CD4-positive, alpha-beta T cell treated with Interleukin-17A for 4 hours (primary cell): ENCODE data around the gene WNT7A.
A peak's percentile ranks its signal among the peaks of the same experiment; 100 is the strongest.
"Not testable (repeated sequence)": the region's sequence is repeated elsewhere in the genome, so short reads cannot be mapped to it uniquely, and the experiment has no call there.

Experiments used
- DNase-seq: peaks from one replicate; pipeline ENCODE4 v3.0.0-alpha.2; 2020; ENCODE audit warnings: mixed read lengths

WNT7A gene

DNA sequence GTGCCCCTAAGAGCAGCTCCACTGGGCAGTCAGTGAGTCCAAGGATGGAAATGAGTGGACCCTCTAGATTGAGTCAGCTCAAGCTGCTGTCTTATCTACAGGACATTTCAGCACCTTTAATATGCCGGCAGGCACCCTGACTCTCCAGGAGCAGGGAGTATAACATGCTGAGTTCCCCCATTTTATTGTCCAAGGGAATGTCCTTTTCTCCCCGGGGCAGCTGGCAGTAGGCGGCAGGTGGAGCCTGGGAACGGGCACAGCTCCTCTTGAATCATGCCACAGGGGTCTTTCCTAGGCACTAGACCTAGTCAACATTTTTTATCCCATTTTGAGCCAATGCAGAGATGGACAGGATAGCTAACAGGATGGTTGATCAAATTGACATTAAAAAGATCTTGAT is 14.8 kb downstream of the WNT7A start:
- DNase-seq = no peak

DNA sequence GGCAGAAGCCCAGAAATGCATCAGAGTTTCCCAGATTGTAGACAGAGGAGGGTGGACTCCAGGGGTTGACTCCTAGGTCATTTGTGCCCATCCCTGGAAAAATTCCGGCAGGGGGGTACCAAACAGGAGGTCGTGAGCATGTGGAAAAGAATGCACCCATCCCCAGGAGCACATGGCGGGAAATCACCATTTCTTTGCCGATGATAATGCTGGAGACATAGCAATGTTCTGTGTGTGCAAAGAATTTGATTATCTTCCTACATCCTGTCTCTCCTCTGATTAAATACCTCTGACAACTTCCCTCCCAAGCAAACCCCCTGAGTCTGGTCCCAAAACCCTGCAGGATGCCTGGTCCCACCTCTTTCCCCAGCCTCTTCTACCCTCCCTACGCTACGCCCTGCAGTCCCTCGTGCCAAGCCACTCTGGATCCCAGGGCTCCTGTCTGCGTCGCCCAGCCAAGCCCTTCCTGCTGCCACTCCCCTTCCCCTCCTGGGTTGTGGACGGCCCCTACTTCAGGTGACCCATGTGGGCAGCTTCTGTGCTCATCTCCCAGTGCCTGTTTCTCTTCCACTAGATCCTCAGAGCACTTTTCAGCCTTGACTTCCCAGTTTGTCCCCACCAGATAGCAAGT is 15.8 kb downstream of the WNT7A start:
- no peak for DNase-seq

DNA sequence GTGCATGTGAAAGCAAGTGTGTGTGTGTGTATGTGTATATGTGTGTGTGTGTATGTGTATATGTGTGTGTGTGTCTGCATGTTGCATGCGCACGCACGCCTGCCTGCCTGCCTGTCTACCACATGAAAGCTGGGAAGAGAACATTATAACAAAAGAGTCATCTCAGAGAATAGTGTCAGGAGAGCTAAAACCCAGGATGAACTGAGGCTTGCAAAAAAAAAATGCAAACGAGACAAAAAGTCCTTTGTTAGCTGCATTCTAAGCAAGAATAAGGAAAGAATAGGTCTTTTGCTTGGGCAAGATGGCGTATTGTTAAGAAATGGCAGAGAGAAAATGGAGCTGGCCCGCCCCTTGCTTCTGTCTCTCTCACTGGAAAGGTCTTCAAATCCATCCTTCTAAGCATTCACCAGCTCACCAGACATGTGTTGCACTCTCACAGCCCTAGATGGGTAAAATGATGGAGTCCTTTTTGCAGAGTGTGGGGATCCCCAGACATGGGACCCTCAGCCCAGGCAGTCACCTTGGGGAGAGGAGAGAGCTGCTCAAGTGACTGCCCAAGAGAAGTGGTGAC is 16.4 kb downstream of the WNT7A start:
- DNase-seq = no peak

DNA sequence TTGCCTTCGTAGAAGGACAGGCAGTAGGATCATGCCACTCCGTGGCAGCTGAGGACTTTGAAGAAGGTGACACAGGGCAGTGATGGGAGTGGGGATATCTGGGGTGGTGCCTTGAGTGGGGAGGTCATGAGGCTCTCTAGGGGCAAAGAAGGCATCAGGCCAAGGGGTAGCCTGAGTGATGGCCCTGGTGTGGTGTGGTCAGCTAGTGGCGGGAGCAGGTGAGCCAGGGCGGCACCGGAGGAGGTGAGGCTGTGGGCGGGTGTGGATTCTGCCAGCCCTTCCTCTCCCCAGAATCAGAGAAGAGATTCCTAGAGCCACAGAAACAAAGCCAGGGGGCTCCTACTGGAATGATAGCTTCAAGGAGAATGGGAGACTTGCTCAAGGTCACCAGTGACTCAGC is 18.4 kb downstream of the WNT7A start:
- DNase-seq = no peak

DNA sequence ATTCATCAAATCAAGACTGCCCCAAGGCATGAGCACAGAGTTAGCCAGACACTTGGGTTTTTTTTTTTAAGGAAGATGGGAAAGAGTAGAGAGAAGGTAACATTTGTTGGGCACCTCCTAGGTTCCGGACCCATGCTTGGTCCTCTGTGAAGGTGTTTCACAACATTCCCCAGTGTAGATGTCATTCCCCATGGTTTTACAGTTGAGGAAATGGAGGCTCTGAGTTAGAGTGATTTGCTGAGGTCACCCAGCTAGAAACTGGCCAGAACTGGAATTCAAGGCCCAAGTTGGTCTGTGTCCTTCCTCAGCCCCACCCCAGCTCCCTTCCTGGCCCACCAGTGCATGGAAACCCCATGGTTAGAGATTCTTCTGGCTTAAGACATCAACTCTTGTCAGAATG is 19.9 kb downstream of the WNT7A start:
- DNase-seq = no peak

DNA sequence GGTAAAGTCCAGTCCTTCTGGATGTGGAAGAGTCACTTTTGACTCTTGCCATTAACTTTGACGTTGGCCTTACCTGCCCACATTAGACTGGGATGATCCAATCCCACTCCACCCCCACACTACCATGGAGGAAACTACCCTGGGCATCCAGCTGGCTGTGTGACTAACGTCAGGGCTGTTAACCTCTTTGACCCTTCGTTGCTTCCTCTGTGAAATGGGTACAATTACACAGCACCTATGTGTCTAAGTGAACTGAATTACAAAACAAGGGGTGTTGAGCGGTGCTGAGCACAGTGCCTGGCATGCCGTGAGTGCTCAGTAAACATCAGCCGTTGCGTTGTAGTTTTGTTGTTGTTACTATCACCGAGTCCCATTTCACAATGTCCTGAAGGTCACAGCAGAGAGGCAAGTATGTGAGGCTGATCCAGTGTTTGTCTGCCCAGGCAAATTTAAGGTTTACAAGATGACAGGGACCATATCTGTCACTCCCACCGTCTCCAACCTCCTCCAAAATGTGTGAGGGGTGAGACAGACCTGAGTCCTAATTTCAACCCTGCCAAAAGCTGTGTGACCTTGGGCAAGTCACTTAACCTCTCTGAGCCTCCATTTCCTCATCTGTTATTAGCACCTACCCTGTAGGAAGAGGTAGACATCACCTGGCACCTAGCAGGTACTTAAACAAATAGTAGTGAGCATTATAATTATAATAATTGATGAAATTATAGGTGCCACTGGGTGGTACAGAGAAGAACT is 20.9 kb downstream of the WNT7A start:
- no peak for DNase-seq

DNA sequence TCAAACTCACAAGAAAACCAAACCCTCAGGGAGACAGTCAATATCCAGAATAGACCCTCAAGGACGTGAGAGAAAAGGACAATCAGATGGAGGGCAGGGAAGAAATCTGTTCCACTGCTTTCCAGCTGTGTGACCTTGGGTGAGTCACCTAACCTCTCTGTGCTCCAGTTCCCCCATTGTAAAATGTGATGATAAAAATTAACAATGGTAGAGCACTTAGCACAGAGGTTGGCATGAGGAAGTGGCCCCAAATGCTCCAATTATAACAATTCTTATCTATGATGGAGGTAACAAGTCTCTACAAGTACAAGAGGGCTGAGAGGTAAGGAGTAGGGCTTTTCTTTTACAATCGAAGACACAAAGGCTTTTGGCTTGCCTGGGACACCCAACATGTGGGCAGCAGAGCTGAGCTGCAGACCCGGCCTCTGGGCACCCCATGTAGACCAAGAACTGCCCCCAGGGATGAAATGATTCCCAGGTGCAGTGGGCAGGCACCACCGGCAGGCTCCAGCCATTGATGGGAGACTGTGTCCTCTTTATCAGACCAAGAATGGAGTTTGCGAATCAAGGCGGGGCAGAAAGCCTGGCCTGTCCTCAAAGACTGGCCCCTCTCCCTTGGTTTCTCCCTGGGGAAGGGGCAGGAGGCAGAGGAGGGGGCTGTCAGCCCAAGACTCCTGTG is 22.0 kb downstream of the WNT7A start:
- DNase-seq = no peak

DNA sequence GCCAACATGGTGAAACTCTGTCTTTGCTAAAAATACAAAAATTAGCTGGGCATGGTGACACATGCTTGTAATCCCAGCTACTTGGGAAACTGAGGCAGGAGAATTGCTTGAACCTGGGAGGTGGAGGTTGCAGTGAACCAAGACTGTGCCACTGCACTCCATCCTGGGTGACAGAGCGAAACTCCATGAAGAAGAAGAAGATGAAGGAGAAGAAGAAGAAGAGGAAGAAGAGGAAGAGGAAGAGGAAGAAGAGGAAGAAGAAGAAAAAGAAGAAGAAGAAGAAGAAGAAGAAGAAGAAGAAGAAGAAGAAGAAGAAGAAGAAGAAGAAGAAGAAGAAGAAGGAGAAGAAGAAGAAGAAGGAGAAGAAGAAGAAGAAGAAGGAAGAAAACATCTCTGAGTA is 23.2 kb downstream of the WNT7A start:
- DNase-seq = not testable (repeated sequence)

DNA sequence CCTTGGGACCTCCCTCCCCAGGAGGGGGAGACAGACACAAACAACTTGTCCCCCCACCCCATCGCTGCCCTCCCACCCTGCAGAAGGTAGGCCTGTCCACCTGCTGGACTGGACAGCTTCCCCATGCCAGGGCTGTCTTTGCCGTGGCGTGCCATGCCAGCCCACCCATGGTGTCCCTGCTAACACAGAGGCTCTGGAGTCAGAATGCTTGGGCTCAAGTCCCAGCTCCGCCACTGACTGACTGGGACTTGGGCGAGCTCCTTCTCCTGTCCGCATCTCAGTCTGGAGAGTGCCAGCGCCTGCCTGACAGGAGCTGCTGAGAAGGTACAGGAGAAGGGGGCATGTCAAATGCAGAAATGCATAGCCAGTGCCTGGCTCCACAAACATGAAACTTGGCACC is 23.9 kb downstream of the WNT7A start:
- no peak for DNase-seq

DNA sequence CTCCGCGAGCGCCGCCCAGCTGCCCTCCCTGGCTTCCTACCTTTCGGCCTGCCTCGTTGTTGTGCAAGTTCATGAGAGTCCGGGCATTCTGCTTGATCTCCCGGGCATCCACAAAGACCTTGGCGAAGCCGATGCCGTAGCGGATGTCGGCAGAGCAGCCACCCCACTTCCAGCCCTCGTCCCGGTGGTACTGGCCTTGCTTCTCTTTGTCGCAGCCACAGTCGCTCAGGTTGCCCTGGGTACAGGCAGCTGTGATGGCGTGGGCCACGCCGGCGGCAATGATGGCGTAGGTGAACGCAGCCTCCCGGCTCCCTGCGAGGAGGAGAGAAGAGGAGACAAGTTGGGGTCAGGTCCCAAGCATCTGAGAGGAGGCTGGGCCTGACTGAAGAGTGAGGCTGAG is 25.4 kb downstream of the WNT7A start:
- DNase-seq = no peak

DNA sequence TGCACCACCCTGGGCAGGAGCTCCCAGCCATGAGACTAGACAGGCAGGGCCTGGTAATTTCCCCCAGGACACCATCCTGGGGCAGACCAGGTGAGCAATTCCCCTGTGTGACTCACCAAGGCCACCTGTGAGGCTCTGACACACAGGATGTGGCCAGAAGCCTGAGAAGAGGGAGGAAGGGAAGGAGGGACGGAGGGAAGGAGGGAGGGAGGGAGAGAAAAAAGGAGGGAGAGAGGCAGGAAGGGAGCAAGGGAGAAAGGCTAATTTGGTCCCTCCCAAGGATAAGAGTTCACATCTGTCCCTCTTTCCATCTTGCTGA is 25.9 kb downstream of the WNT7A start:
- peak; percentile 42 for DNase-seq

DNA sequence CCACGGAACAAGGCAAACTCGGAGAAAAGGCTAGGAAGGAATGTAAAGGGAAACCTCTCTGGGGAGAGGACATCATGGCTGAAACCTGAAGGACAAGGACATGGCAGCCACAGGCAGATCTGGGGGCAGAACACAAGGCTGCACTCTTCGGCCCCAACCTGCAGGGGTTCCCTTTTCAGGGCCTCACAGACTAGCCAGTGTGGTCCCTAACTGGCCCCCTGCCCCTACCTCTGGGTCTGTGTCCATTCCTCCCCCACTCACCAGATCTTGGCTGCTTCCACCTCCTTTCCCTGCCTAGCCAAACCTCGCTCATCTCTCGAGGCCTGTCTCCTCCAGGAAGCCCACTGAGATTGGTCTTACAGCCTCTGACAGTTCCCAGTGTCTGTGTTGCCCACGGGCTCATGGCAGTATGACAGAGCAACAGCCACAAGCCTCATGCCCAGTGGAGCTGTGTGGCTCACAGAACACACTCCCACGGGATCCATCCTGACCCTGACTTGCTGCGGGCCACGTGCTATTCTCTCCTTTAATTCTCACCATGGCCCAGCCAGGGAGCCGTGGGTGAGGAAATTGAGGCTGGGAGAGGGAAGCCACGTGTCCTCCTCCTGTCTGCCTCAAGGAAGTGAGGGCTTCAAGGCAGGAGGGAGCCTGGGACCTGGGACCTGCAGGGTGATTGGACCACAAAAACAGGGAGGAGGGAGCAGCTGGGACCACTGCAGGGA is 26.5 kb downstream of the WNT7A start:
- no peak for DNase-seq

DNA sequence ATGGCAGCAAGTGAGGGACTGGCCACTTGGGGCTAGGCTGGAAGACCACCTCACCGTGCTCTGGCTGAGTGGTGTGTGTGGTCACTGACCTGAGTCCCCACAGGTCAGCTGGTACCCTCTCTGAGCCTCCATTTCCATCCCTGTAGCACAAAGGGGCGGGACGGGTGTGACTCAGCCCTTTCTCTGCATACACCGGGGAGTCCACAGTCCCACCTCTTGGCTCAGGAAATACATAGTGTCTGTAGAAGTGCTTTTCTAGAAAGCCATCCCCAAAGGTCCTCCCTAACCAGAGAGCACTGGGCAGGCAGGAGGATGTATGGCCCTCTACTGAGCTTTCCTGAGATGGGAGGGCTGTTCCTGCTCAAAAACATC is 27.2 kb downstream of the WNT7A start:
- DNase-seq = no peak

DNA sequence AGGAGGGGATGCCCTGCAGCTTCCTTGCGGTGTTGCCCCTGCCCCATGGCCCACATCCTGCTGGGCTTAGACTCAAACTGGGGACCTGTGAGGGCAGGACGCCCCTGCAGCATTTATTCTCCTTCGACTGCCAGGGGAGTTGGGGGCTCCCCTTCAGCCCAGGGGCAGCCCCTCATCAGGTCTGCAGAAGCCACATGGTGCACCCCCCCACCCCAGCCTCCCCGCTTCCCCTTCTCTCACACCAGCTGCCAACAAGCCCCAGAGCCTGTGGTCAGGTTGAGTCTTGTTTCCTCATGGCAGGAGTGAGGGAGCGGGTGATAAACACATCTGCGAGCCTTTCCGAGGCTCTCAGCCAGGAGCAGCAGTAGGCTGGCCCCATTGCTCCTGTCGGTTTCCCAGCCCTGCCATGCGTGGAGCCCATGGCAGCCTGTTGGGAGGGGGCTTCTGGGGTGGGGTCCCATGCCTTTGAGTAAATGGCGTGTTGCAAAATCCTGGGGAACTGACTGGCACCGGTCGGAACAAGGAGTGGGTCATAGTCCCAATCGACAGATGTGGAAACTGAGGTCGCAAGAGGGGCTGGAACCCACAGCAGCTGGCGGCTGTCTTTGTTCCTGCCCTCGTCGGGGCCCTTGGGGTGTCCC is 27.8 kb downstream of the WNT7A start:
- DNase-seq = no peak

DNA sequence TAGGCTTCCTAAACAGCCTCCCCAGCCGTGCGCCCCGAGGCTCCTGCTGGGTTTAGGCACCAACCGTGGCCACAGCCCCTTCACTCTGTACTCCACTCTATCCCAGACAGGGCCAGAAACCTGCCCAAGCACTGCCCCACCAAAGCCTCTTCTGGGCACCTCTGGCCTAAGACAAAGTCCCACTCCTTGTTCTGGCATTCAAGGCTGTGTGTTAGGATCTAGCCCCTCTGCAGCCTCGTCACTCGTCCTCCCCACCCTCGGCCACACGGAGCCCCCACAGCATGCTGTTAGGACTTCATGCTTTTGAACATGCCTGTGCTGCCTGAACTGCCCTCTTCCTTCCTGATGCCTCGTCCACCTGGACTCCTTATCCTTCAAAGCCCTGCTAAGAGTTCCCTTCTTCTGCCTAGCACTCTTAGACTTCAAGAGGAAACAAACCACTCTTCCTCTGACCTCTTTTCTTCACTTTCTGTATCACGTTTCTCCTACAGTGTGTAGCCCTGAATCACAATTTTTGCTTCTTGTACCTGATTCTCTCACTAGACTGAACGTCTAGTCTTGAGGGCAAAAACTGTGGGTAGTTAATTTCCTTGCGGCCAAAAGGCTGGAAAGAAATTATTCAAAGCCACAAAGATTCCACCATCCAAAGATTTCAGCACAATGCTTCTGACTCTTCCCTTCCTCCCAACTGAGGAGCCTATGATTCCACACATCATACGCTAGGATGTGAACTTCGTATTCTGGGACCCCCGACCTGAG is 28.6 kb downstream of the WNT7A start:
- DNase-seq = no peak

DNA sequence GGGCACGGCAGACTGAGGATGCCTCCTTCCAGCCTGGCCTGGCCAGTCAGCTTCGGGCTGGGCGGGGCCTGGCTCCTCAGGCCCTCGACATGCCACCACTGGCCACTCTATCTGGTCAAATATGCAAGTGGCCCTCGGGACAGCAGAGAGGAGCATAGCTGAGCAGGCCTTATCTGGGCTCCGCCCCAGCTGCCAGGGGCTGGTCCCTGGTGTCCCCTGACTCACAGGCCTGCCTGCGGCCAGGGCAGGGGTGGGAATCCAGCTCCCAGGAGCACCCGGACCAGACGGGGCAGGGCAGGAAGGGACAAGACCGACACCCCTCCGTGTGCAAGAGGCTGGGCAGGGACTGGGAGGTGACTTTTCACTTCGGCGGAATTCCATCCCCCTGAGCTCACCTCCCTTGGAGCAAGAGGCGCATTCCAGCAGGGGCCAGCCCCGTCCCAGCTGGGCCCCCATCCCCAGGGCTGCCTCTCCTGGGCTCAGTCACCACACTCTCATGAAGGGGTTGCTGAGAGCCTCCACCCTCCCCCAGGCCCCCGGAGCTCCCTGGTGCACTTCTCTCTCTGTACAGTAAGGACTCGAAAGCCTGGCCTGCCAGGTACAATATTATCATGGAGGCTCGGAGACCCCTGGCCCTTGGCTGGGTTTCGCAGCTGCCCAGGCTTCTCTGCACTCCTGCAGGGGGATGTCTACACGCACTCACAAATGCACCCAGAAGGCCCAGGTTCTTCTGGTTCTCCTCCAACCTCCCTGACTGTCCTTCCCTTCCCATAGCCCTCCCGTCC is 29.5 kb downstream of the WNT7A start:
- no peak for DNase-seq

DNA sequence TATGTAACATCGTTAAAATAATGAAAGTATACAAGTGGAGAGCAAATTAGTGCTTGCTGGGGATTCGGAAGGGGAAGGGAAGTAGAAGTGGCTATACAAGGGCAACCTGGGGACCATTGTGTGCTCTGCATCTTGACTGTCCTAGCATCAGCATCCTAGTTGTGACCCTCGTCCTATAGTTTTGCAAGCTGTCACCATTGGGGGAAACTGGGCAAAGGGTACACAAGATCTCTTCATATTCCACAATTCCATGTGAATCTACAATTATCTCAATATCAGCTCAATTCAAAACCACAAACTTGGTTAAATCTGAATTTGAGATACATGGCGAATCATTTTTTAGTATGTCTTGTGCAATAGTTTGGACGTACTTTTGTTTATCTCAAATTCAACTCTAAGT is 30.9 kb downstream of the WNT7A start:
- DNase-seq = no peak

DNA sequence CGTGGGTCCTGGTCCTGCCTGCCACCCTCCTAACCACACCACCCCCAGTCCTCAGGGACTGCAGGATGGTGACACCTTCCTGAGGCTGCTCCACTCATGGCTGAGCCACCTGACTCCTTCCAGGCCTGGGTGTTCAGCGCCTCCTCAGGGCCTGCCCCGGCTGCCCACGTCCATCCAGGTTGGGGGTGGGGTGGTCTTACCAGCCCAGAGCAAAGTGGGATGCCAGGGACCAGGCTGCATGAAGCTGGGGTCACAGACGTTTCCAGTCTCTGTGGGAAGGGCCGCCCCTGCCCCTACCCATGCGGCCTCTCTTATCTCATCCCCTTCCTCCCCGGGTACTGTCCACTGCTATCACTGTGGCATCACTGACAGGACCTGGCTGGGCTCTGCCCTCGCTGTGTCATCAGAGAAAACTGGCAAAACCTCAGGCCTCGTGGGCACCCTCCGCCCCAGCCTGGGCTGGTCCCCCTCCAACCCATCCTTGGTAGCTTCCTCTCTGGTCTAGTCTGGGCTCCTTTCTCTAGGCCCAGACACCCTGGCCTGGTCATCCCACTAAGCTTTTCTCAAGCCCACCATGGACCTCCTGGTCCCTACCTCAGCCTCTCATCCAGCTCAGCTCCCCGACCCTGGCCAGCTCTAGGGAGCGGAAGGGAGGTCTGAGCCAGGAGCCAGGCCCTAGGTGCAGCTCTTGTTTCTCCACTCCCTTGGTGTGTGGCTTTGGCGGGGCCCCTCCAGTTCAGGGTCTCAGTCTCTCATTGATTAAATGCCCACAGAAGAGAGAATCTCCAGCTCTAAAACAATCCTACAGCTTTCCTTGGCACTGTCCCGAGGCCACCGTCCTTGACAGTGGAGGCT is 32.9 kb downstream of the WNT7A start:
- DNase-seq = no peak

DNA sequence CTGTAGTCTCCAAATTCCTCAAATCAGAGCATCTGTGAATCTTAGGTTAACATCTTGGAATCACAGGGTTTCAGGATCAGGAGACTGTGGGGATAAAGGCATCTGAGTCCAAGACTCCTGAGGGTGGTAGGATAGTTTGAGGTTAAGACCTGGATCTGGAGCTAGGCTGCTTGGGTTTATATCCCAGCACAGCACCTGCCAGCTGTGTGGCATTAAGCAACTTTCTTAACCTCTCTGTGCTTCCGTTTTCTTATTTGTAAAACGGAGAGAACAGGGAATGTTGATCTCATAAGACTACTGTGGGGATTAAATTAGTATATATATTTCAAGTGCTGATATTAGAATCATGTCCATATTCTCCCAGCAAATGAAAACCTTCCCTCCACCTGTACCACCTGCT is 33.6 kb downstream of the WNT7A start:
- no peak for DNase-seq

DNA sequence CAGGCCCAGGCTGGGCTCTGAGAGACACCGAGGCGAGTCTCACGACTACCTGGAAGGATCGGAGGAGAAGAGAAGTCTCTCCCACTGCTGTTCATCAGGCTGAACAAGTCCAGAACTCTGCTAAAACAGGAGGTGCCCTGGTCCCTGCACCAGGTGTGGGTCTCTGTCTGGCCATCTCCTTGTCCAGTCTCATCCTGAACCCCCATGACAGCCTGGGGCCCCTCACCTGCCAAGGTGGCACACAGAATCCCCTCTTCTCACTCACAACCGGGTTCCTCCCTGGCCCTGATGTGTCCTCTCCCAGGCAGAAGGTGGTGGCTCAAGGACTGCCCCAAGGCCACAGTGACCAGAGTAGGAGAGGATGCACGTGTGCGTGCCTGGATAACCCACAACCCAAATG is 34.1 kb downstream of the WNT7A start:
- DNase-seq = no peak
